Measurements from ENCODE around the gene ST3GAL6.

GRCh38 chr3:98814817-98815420 is 51.8 kb downstream of the ST3GAL6 start:
- TF ChIP-seq CTCF (IDR thresholded peaks at IDR 0.05) (no peak), POLR2A (IDR thresholded peaks at IDR 0.05) (no peak)
